B cell (primary cell): ENCODE results near the gene OSBPL1A. TPM values are rescaled to one million over a fixed set of nuclear protein-coding genes. Genes with fewer than 3 reads are reported as not detected.

Source experiments
- ATAC-seq: fragments of 200-7000 bp; cut with Tn5 transposase; one replicate; pipeline ENCODE4 v1.10.0; 2021; ENCODE audit warnings: low read depth, mild to moderate bottlenecking, moderate number of reproducible peaks, moderate library complexity
- CTCF ChIA-PET: fragments of 350-600 bp; sonication (Branson Sonifier 250); formaldehyde crosslinking; loops from one replicate; lab custom pipeline; 2021; ENCODE audit warnings: antibody characterized with exemption, inconsistent platforms; lab: Charles Lee
- POLR2A ChIA-PET: fragments of 350-600 bp; sonication (Branson Sonifier 250); formaldehyde crosslinking; loops from one replicate; lab custom pipeline; 2021; ENCODE audit warnings: antibody characterized with exemption; lab: Charles Lee
- DNase-seq: peaks from one replicate; pipeline ENCODE4 v3.0.0; 2013
- H2AFZ ChIP-seq: 2 replicates; pipeline ENCODE4 v1.6.1; 2012; ENCODE audit warnings: mild to moderate bottlenecking, low read depth, low read length; ENCODE audit not compliant: insufficient read depth, poor library complexity, severe bottlenecking
- H3K27ac ChIP-seq, 2 donors: 1 replicate in 1 of 2; 2 replicates in 1 of 2; pipeline ENCODE4 v1.5.1; 2012 to 2013; ENCODE audit warnings: low read length in 2 of 2, mild to moderate bottlenecking in 2 of 2, moderate library complexity in 1 of 2
- H3K27me3 ChIP-seq, 4 experiments: fragments of 200-600 bp in 1 of 4; sonication (generic) in 1 of 4; replicated peaks in 1 of 4; 1 replicate in 2 of 4; 2 replicates in 2 of 4; pipeline versions ENCODE4 v1.6.1 to v1.7.0; 2013 to 2016; ENCODE audit warnings: low read length in 3 of 4, mild to moderate bottlenecking in 2 of 4, mixed read lengths in 1 of 4, moderate library complexity in 1 of 4; ENCODE audit not compliant: insufficient read depth in 4 of 4, control insufficient read depth in 3 of 4; ENCODE audit errors: control extremely low read depth in 1 of 4
- H3K36me3 ChIP-seq, 2 experiments: replicated peaks in 1 of 2; 1 replicate in 1 of 2; 2 replicates in 1 of 2; pipeline versions ENCODE4 v1.6.1 to v1.7.1; 2013; ENCODE audit warnings: low read length in 1 of 2; ENCODE audit not compliant: insufficient read depth in 2 of 2, control insufficient read depth in 1 of 2; ENCODE audit errors: control extremely low read depth in 1 of 2, extremely low read depth in 1 of 2
- H3K4me1 ChIP-seq, 2 donors: fragments of 200-600 bp in 1 of 2; sonication (generic) in 1 of 2; 1 replicate in 1 of 2; 2 replicates in 1 of 2; pipeline versions ENCODE4 v1.5.1 to v1.6.1; 2013 to 2017; ENCODE audit warnings: low read length in 2 of 2; ENCODE audit not compliant: control insufficient read depth in 2 of 2, insufficient read depth in 2 of 2
- H3K4me2 ChIP-seq: replicated peaks from 2 replicates; pipeline ENCODE3; 2012; ENCODE audit warnings: mild to moderate bottlenecking, low read depth, low read length; ENCODE audit not compliant: poor library complexity, severe bottlenecking
- H3K4me3 ChIP-seq, 5 experiments: fragments of 200-600 bp in 1 of 5; sonication (generic) in 1 of 5; 1 replicate in 3 of 5; 2 replicates in 2 of 5; pipeline versions ENCODE4 v1.5.1 to v1.7.0; 2011 to 2016; ENCODE audit warnings: low read length in 4 of 5, mild to moderate bottlenecking in 4 of 5, low read depth in 2 of 5, control low read depth in 1 of 5, moderate library complexity in 1 of 5; ENCODE audit not compliant: insufficient read depth in 1 of 5; ENCODE audit errors: control extremely low read depth in 1 of 5, extremely low read depth in 1 of 5
- H3K79me2 ChIP-seq: fragments of 200-600 bp; sonication (generic); one replicate; pipeline ENCODE4 v1.6.0; 2016; ENCODE audit warnings: low read length; ENCODE audit not compliant: control insufficient read depth, insufficient read depth
- H3K9ac ChIP-seq: fragments of 200-600 bp; sonication (generic); 2 replicates; pipeline ENCODE4 v1.6.1; 2017; ENCODE audit warnings: mild to moderate bottlenecking, low read length, moderate library complexity
- H3K9me3 ChIP-seq, 3 donors: one replicate each; pipeline versions ENCODE4 v1.6.1 to v1.7.1; 2013; ENCODE audit warnings: low read length in 2 of 3; ENCODE audit not compliant: control insufficient read depth in 2 of 3, insufficient read depth in 1 of 3; ENCODE audit errors: control extremely low read depth in 1 of 3
- H4K20me1 ChIP-seq: 2 replicates; pipeline ENCODE4 v1.6.0; 2012; ENCODE audit warnings: mild to moderate bottlenecking, low read length; ENCODE audit not compliant: insufficient read depth, control insufficient read depth, poor library complexity, severe bottlenecking
- H3K27ac Mint-ChIP-seq: one replicate; pipeline ENCODE4 v1.8.0; 2021; ENCODE audit warnings: mixed read lengths
- H3K27me3 Mint-ChIP-seq: one replicate; pipeline ENCODE4 v1.8.0; 2021; ENCODE audit warnings: mixed read lengths
- H3K4me1 Mint-ChIP-seq: one replicate; pipeline ENCODE4 v1.8.0; 2021; ENCODE audit warnings: mixed read lengths
- H3K4me3 Mint-ChIP-seq: one replicate; pipeline ENCODE4 v1.8.0; 2021; ENCODE audit warnings: mixed read lengths
- H3K9me3 Mint-ChIP-seq: one replicate; pipeline ENCODE4 v1.8.0; 2022; ENCODE audit warnings: mixed read lengths; ENCODE audit not compliant: insufficient read depth
- EZH2 ChIP-seq: IDR thresholded peaks from 2 replicates; pipeline ENCODE4 v1.6.1; 2012; ENCODE audit warnings: borderline replicate concordance, low read depth, mild to moderate bottlenecking, moderate library complexity, low read length; ENCODE audit not compliant: insufficient read depth, poor library complexity, severe bottlenecking
- WGBS: methylation state at CpG from one replicate; pipeline ENCODE4 v1.1.5; 2013; ENCODE audit warnings: missing lambda C conversion rate; ENCODE audit not compliant: insufficient coverage; 5-methylcytosine and 5-hydroxymethylcytosine counted together
- intact Hi-C: fragments of 100-400 bp; cut with micrococcal nuclease; formaldehyde crosslinking; loops from one replicate; pipeline ENCODE4 v1.10.0; 2022
- polyA plus RNA-seq: library from polyadenylated mRNA; depleted of rRNA; stranded (reverse); fragments of >200 nt; gene quantifications from 2 replicates; pipeline ENCODE4 v1.2.3, GENCODE V29; 2012
- total RNA-seq, 2 donors: library from RNA; stranded (reverse); fragments of 120-200 nt in 1 of 2; gene quantifications; 1 replicate in 1 of 2; 2 replicates in 1 of 2; pipeline versions ENCODE4 v1.2.3 to v1.2.4, GENCODE V29; 2013 to 2022
- TF ChIP-seq, protein P1 (sequence below): fragments of 200-600 bp; IDR thresholded peaks from one replicate; pipeline ENCODE4 v1.8.0; 2022; ENCODE audit warnings: antibody characterized with exemption, mild to moderate bottlenecking

The OSBPL1A gene
- total and polyA plus RNA-seq, 2 donors (not counting 1 experiment from before 2014, with no cell fraction given), result 0.57 to 0.86 TPM

GRCh38 chr18:24138789-24139616 is 258.6 kb downstream of the OSBPL1A start, which contains the start of gene CABYR:
Gene CABYR, plus strand, starts transcription at chr18:24139062. Its CDS starts 4,053 bp downstream, at chr18:24143115.
- Histone ChIP-seq H4K20me1 (no peaks in the 10 kb centered on the region), H3K27me3 (peaks cover 0 to 13% (median 0%) of the 10 kb centered on the region in 4 experiments), H2AFZ (peak within 1 kb of the TSS; percentile 77), H3K36me3 (peaks cover 0 to 2% of the 10 kb centered on the region in 2 experiments), H3K27ac (peak within 1 kb of the TSS; percentile 26 to 83), H3K9ac (peak within 1 kb of the TSS; percentile 70), H3K79me2 (no peaks in the 10 kb centered on the region), H3K4me3 (peak within 1 kb of the TSS; percentile 55 to 72 (median 66)), H3K4me1 (peaks cover 10 to 19% of the 10 kb centered on the region in 2 donors), H3K4me2 (peak within 1 kb of the TSS; percentile 85), H3K9me3 (peaks cover 0 to 13% (median 0%) of the 10 kb centered on the region in 3 donors)
- Mint-ChIP-seq H3K27me3 (peaks cover 7% of the 10 kb centered on the region), H3K4me3 (peak within 1 kb of the TSS; percentile 87), H3K27ac (peak within 1 kb of the TSS; percentile 57), H3K9me3 (no peaks in the 10 kb centered on the region), H3K4me1 (peaks cover 16% of the 10 kb centered on the region)
- ChIA-PET CTCF (interaction anchor here (0.6 to 2.5 kb wide), 3 partner anchors 20 to 391 kb away, joined by 3 to 15 read pairs (median 3); no protein-coding TSS in a partner anchor), POLR2A (no interaction called here)
- intact Hi-C loops, result no loop called here
- DNase-seq (peak; percentile 90), ATAC-seq (peak; percentile 93)
- TF ChIP-seq EZH2, result no peak
- TF ChIP-seq, protein P1, sequence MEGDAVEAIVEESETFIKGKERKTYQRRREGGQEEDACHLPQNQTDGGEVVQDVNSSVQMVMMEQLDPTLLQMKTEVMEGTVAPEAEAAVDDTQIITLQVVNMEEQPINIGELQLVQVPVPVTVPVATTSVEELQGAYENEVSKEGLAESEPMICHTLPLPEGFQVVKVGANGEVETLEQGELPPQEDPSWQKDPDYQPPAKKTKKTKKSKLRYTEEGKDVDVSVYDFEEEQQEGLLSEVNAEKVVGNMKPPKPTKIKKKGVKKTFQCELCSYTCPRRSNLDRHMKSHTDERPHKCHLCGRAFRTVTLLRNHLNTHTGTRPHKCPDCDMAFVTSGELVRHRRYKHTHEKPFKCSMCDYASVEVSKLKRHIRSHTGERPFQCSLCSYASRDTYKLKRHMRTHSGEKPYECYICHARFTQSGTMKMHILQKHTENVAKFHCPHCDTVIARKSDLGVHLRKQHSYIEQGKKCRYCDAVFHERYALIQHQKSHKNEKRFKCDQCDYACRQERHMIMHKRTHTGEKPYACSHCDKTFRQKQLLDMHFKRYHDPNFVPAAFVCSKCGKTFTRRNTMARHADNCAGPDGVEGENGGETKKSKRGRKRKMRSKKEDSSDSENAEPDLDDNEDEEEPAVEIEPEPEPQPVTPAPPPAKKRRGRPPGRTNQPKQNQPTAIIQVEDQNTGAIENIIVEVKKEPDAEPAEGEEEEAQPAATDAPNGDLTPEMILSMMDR, result no peak
- 7% methylated on average over 62 of the region's 63 CpGs for WGBS
